GM12878 (cell line): ENCODE results near the gene VCAN. TPM values are rescaled to one million over a fixed set of nuclear protein-coding genes. Genes with fewer than 3 reads are reported as not detected.

ENCODE experiments used
- ATAC-seq: fragments of 200-7000 bp; cut with Tn5 transposase; 3 replicates; pipeline ENCODE4 v1.9.1; 2020; ENCODE audit warnings: mild to moderate bottlenecking, moderate library complexity
- BruUV-seq: library from RNA; stranded (reverse); fragments of 400-500 nt; replicated peaks from 2 replicates; lab custom pipeline; 2021; lab: Mats Ljungman, UMichigan
- CTCF ChIA-PET: fragments of 300-600 bp; sonication (Branson Sonifier 250); formaldehyde crosslinking; extraction: SDS; loops from one replicate; lab custom pipeline; 2021; ENCODE audit warnings: inconsistent platforms; lab: Yijun Ruan, JAX
- POLR2A ChIA-PET: fragments of 350-600 bp; formaldehyde crosslinking; extraction: SDS; loops from one replicate; lab custom pipeline; 2021; ENCODE audit warnings: inconsistent platforms; lab: Charles Lee
- RAD21 ChIA-PET: fragments of 300-600 bp; sonication (Branson Sonifier 250); formaldehyde crosslinking; loops from one replicate; lab custom pipeline; 2023; ENCODE audit warnings: antibody characterized with exemption; ENCODE audit not compliant: unreplicated experiment; lab: Charles Lee
- SMC1A ChIA-PET: fragments of 300-600 bp; sonication (Branson Sonifier 250); formaldehyde crosslinking; loops from one replicate; lab custom pipeline; 2023; ENCODE audit not compliant: unreplicated experiment, uncharacterized antibody; lab: Charles Lee
- DNase-seq: peaks from one replicate; pipeline ENCODE4 v3.0.0-alpha.2; 2011; ENCODE audit warnings: low read depth, low spot score
- FAIRE-seq: peaks from 3 replicates; lab custom pipeline; 2011; peaks lifted over from hg19 to GRCh38; lab: Jason Lieb, UNC
- H2AFZ ChIP-seq: 2 replicates; pipeline ENCODE4 v1.6.0; 2011; ENCODE audit warnings: low read depth, low read length, control low read depth; ENCODE audit not compliant: control insufficient read depth
- H3K27ac ChIP-seq: 2 replicates; pipeline ENCODE4 v1.5.1; 2011; ENCODE audit warnings: control low read depth; ENCODE audit not compliant: control insufficient read depth, insufficient read depth
- H3K27me3 ChIP-seq, 2 experiments: replicated peaks in 1 of 2; 2 replicates each; pipeline versions ENCODE4 v1.6.0 to v1.6.1; 2011; ENCODE audit warnings: low read length in 1 of 2; ENCODE audit not compliant: control insufficient read depth in 2 of 2, insufficient read depth in 2 of 2
- H3K36me3 ChIP-seq, 2 experiments: 2 replicates each; pipeline ENCODE4 v1.5.1; 2011; ENCODE audit warnings: low read length in 1 of 2; ENCODE audit not compliant: control insufficient read depth in 2 of 2, insufficient read depth in 2 of 2
- H3K4me1 ChIP-seq: 2 replicates; pipeline ENCODE4 v1.6.1; 2011; ENCODE audit warnings: mild to moderate bottlenecking, low read length, moderate library complexity, mixed read lengths; ENCODE audit not compliant: control insufficient read depth, insufficient read depth
- H3K4me2 ChIP-seq: 2 replicates; pipeline ENCODE4 v1.6.0; 2011; ENCODE audit warnings: control low read depth; ENCODE audit not compliant: control insufficient read depth, insufficient read depth
- H3K4me3 ChIP-seq: fragments of 200-600 bp; sonication (generic); 2 replicates; pipeline ENCODE4 v1.5.1; 2016
- H3K79me2 ChIP-seq: 2 replicates; pipeline ENCODE4 v1.6.0; 2011; ENCODE audit warnings: low read length; ENCODE audit not compliant: control insufficient read depth, insufficient read depth
- H3K9ac ChIP-seq: 2 replicates; pipeline ENCODE4 v1.8.0; 2011; ENCODE audit warnings: low read length, control low read depth, mixed read lengths; ENCODE audit not compliant: control insufficient read depth, insufficient read depth
- H3K9me3 ChIP-seq: replicated peaks from 3 replicates; pipeline ENCODE4 v1.5.1; 2011; ENCODE audit warnings: mild to moderate bottlenecking, low read length; ENCODE audit not compliant: control insufficient read depth, insufficient read depth
- H4K20me1 ChIP-seq: 2 replicates; pipeline ENCODE4 v1.6.0; 2011; ENCODE audit not compliant: control insufficient read depth, insufficient read depth
- ASH2L ChIP-seq: fragments of 300-600, 200-600 bp; sonication (generic); IDR thresholded peaks from 2 replicates; pipeline ENCODE4 v1.6.1; 2017; ENCODE audit warnings: low read depth, mild to moderate bottlenecking, borderline replicate concordance
- BCL11A ChIP-seq: IDR thresholded peaks from 2 replicates; pipeline ENCODE4 v1.6.1; 2011; ENCODE audit warnings: low read depth, low read length
- CHD2 ChIP-seq: IDR thresholded peaks from 2 replicates; pipeline ENCODE4 v1.6.1; 2011; ENCODE audit warnings: low read depth, low read length, improper control_type of control experiment, borderline replicate concordance
- ESRRA ChIP-seq: IDR thresholded peaks from 2 replicates; pipeline ENCODE4 v1.6.1; 2012; ENCODE audit warnings: mild to moderate bottlenecking, low read length, improper control_type of control experiment
- HSF1 ChIP-seq: fragments of 150-350 bp; IDR thresholded peaks from 2 replicates; pipeline ENCODE4 v1.6.1; 2014; ENCODE audit warnings: mild to moderate bottlenecking, low read depth, low read length
- IKZF2 ChIP-seq, 2 experiments: fragments of 450-650 bp; IDR thresholded peaks; 2 replicates each; pipeline ENCODE4 v1.6.1; 2017; ENCODE audit warnings: mild to moderate bottlenecking in 2 of 2, moderate library complexity in 2 of 2
- POU2F2 ChIP-seq: IDR thresholded peaks from 3 replicates; pipeline ENCODE4 v1.6.1; 2011; ENCODE audit warnings: low read depth, mild to moderate bottlenecking, low read length, borderline replicate concordance
- RAD21 ChIP-seq: IDR thresholded peaks from 2 replicates; pipeline ENCODE4 v1.6.1; 2011; ENCODE audit warnings: mild to moderate bottlenecking, low read depth, low read length, moderate library complexity; ENCODE audit not compliant: insufficient read depth
- RUNX3 ChIP-seq: IDR thresholded peaks from 2 replicates; pipeline ENCODE4 v1.6.1; 2012; ENCODE audit warnings: low read length, inconsistent platforms
- SP1 ChIP-seq: IDR thresholded peaks from one replicate; pipeline ENCODE4 v1.6.1; 2011; ENCODE audit warnings: low read depth, low read length
- SPI1 ChIP-seq: IDR thresholded peaks from 2 replicates; pipeline ENCODE4 v1.6.1; 2011; ENCODE audit warnings: low read depth, mild to moderate bottlenecking, low read length, moderate library complexity, borderline replicate concordance; ENCODE audit not compliant: insufficient read depth
- WGBS: methylation state at CpG from one replicate; pipeline ENCODE4 v1.1.6; 2016; ENCODE audit warnings: low lambda C conversion rate; ENCODE audit not compliant: insufficient replicate concordance, insufficient coverage; ENCODE audit errors: missing lambda C conversion rate; 5-methylcytosine and 5-hydroxymethylcytosine counted together
- in situ Hi-C: fragments of 300-500 bp; cut with MboI; formaldehyde crosslinking; loops from 9 replicates; pipeline ENCODE4 v1.14.3; 2018; ENCODE audit warnings: mixed read lengths
- intact Hi-C: fragments of 100-400 bp; cut with micrococcal nuclease; formaldehyde crosslinking; loops from one replicate; pipeline ENCODE4 v1.14.2; 2022; ENCODE audit not compliant: unreplicated experiment
- polyA plus RNA-seq, 11 experiments: library from polyadenylated mRNA; depleted of rRNA in 4 of 11; unstranded in 6 of 11; stranded (reverse) in 5 of 11; fragments of >200 nt; fragmentation: Nextera tagmentation in 4 of 11; fragmentation: Illumina TruSeq in 1 of 11; extraction: Ambion mirVana in 4 of 11; extraction: Trizol in 1 of 11; gene quantifications; 1 replicate in 1 of 11; 2 replicates in 10 of 11; pipeline versions ENCODE4 v1.2.1 to v1.2.3, GENCODE V29; 2011 to 2016; ENCODE audit warnings: inconsistent platforms in 2 of 11, missing spikeins in 2 of 11, low read depth in 1 of 11
- total RNA-seq, 4 experiments: library from RNA; depleted of rRNA in 3 of 4; stranded (reverse); fragments of >200 nt in 3 of 4; fragmentation: Illumina TruSeq in 1 of 4; extraction: Trizol in 1 of 4; gene quantifications; 2 replicates each; pipeline versions ENCODE4 v1.2.1 to v1.2.3, GENCODE V29; 2013 to 2021
- TF ChIP-seq, protein P1 (sequence below): IDR thresholded peaks from 2 replicates; pipeline ENCODE4 v1.6.1; 2012; ENCODE audit warnings: low read length, inconsistent platforms
- TF ChIP-seq, protein P2 (sequence below): fragments of 450-650 bp; IDR thresholded peaks from 2 replicates; pipeline ENCODE4 v1.6.1; 2018; ENCODE audit warnings: borderline replicate concordance, mild to moderate bottlenecking; ENCODE audit not compliant: partially characterized antibody
- TF ChIP-seq, protein P3 (sequence below): IDR thresholded peaks from 2 replicates; pipeline ENCODE4 v1.6.1; 2012; ENCODE audit warnings: improper control_type of control experiment, low read depth, low read length; ENCODE audit not compliant: insufficient replicate concordance

VCAN gene
- total and polyA plus RNA-seq, 10 of the 15 experiments (the other 5 are each of a cell fraction or from before 2014, with no cell fraction given): 1.2 to 15.2 (median 4.5) TPM

GRCh38 chr5:83608122-83608521, 136.6 kb downstream of the VCAN start:
- Histone ChIP-seq H3K27ac (no peak overlapping the region), H3K4me1 (no peaks in the 10 kb centered on the region)
- DNase-seq: no peak
- TF ChIP-seq SP1: no peak
- TF ChIP-seq POU2F2: no peak
- TF ChIP-seq, protein P1, sequence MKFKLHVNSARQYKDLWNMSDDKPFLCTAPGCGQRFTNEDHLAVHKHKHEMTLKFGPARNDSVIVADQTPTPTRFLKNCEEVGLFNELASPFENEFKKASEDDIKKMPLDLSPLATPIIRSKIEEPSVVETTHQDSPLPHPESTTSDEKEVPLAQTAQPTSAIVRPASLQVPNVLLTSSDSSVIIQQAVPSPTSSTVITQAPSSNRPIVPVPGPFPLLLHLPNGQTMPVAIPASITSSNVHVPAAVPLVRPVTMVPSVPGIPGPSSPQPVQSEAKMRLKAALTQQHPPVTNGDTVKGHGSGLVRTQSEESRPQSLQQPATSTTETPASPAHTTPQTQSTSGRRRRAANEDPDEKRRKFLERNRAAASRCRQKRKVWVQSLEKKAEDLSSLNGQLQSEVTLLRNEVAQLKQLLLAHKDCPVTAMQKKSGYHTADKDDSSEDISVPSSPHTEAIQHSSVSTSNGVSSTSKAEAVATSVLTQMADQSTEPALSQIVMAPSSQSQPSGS: no peak
- no peak for TF ChIP-seq IKZF2 (IDR thresholded peaks at IDR 0.05)
- TF ChIP-seq ASH2L: no peak
- TF ChIP-seq SPI1: peak; percentile 53; the same call in 1 of the 2 replicates
- TF ChIP-seq RAD21: peak; percentile 48
- TF ChIP-seq, protein P2, sequence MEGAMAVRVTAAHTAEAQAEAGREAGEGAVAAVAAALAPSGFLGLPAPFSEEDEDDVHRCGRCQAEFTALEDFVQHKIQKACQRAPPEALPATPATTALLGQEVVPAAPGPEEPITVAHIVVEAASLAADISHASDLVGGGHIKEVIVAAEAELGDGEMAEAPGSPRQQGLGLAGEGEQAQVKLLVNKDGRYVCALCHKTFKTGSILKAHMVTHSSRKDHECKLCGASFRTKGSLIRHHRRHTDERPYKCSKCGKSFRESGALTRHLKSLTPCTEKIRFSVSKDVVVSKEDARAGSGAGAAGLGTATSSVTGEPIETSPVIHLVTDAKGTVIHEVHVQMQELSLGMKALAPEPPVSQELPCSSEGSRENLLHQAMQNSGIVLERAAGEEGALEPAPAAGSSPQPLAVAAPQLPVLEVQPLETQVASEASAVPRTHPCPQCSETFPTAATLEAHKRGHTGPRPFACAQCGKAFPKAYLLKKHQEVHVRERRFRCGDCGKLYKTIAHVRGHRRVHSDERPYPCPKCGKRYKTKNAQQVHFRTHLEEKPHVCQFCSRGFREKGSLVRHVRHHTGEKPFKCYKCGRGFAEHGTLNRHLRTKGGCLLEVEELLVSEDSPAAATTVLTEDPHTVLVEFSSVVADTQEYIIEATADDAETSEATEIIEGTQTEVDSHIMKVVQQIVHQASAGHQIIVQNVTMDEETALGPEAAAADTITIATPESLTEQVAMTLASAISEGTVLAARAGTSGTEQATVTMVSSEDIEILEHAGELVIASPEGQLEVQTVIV: no peak
- TF ChIP-seq, protein P3, sequence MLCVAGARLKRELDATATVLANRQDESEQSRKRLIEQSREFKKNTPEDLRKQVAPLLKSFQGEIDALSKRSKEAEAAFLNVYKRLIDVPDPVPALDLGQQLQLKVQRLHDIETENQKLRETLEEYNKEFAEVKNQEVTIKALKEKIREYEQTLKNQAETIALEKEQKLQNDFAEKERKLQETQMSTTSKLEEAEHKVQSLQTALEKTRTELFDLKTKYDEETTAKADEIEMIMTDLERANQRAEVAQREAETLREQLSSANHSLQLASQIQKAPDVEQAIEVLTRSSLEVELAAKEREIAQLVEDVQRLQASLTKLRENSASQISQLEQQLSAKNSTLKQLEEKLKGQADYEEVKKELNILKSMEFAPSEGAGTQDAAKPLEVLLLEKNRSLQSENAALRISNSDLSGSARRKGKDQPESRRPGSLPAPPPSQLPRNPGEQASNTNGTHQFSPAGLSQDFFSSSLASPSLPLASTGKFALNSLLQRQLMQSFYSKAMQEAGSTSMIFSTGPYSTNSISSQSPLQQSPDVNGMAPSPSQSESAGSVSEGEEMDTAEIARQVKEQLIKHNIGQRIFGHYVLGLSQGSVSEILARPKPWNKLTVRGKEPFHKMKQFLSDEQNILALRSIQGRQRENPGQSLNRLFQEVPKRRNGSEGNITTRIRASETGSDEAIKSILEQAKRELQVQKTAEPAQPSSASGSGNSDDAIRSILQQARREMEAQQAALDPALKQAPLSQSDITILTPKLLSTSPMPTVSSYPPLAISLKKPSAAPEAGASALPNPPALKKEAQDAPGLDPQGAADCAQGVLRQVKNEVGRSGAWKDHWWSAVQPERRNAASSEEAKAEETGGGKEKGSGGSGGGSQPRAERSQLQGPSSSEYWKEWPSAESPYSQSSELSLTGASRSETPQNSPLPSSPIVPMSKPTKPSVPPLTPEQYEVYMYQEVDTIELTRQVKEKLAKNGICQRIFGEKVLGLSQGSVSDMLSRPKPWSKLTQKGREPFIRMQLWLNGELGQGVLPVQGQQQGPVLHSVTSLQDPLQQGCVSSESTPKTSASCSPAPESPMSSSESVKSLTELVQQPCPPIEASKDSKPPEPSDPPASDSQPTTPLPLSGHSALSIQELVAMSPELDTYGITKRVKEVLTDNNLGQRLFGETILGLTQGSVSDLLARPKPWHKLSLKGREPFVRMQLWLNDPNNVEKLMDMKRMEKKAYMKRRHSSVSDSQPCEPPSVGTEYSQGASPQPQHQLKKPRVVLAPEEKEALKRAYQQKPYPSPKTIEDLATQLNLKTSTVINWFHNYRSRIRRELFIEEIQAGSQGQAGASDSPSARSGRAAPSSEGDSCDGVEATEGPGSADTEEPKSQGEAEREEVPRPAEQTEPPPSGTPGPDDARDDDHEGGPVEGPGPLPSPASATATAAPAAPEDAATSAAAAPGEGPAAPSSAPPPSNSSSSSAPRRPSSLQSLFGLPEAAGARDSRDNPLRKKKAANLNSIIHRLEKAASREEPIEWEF: no peak
- TF ChIP-seq RUNX3: peak; percentile 70
- no peak for TF ChIP-seq HSF1
- TF ChIP-seq ESRRA: no peak
- TF ChIP-seq BCL11A: no peak
- no peak for TF ChIP-seq CHD2

More at GRCh38 chr5:83608122-83608521, 136.6 kb downstream of the VCAN start:
- ATAC-seq (peak; percentile 48; the same call in 2 of the 3 replicates), FAIRE-seq (no peak)
- no peak overlapping the region for H3K4me2 ChIP-seq
- intact Hi-C loops: no loop called here
- WGBS: 11% methylated on average over 3 of the region's 3 CpGs
- no peaks in the 10 kb centered on the region for H3K9me3 ChIP-seq
- BruUV-seq: no TSS peak
- SMC1A ChIA-PET: interaction anchor here (1.5 kb wide), 1 partner anchor 33 kb away, joined by 3 read pairs; no protein-coding TSS in a partner anchor
- H3K36me3 ChIP-seq: no peaks in the 10 kb centered on the region
- no peak overlapping the region for H3K4me3 ChIP-seq
- H2AFZ ChIP-seq: no peak overlapping the region
- in situ Hi-C loops: no loop called here
- CTCF ChIA-PET: interaction anchor here (0.6 to 1.1 kb wide), 2 partner anchors 23 to 38 kb away, joined by 4 read pairs; no protein-coding TSS in a partner anchor
- H3K9ac ChIP-seq: no peak overlapping the region
- no peaks in the 10 kb centered on the region for H3K79me2 ChIP-seq
- H4K20me1 ChIP-seq: no peaks in the 10 kb centered on the region
- H3K27me3 ChIP-seq: no peaks in the 10 kb centered on the region
- POLR2A ChIA-PET: no interaction called here
- RAD21 ChIA-PET: no interaction called here
